H1 (cell line): ENCODE data around the gene ZNF302. TPM values are rescaled to one million over a fixed set of nuclear protein-coding genes. Genes with fewer than 3 reads are reported as not detected.

ENCODE experiments used
- CTCF ChIA-PET: fragments of 300-600 bp; sonication (Branson Sonifier 250); formaldehyde crosslinking; loops from one replicate; lab custom pipeline; 2021; ENCODE audit not compliant: partially characterized antibody; lab: Charles Lee
- POLR2A ChIA-PET: fragments of 300-600 bp; sonication (Branson Sonifier 250); formaldehyde crosslinking; loops from one replicate; lab custom pipeline; 2021; ENCODE audit warnings: inconsistent platforms; ENCODE audit not compliant: partially characterized antibody; lab: Charles Lee
- DNase-seq, 2 experiments: peaks; one replicate each; pipeline versions ENCODE4 v3.0.0 to v3.0.0-alpha.2; 2010 to 2022; ENCODE audit warnings: low spot score in 2 of 2, low read depth in 1 of 2, mixed read lengths in 1 of 2
- FAIRE-seq: peaks from 2 replicates; lab custom pipeline; 2011; peaks lifted over from hg19 to GRCh38; lab: Jason Lieb, UNC
- H2AFZ ChIP-seq: 2 replicates; pipeline ENCODE4 v1.8.1; 2012; ENCODE audit warnings: low read length, inconsistent platforms
- H2AK5ac ChIP-seq: 2 replicates; pipeline ENCODE4 v1.6.1; 2013; ENCODE audit warnings: low read depth, low read length
- H2BK120ac ChIP-seq: replicated peaks from 2 replicates; pipeline ENCODE3; 2013; ENCODE audit warnings: low read depth, low read length, inconsistent platforms
- H2BK12ac ChIP-seq: 2 replicates; pipeline ENCODE4 v1.6.1; 2013; ENCODE audit warnings: low read depth, low read length
- H2BK15ac ChIP-seq: 2 replicates; pipeline ENCODE4 v1.6.1; 2013; ENCODE audit warnings: low read length
- H2BK20ac ChIP-seq: 2 replicates; pipeline ENCODE4 v1.6.1; 2013; ENCODE audit warnings: low read length
- H2BK5ac ChIP-seq: 2 replicates; pipeline ENCODE4 v1.6.1; 2013; ENCODE audit warnings: low read depth, low read length
- H3K14ac ChIP-seq: 2 replicates; pipeline ENCODE4 v1.6.1; 2013; ENCODE audit warnings: inconsistent platforms; ENCODE audit not compliant: insufficient read length
- H3K18ac ChIP-seq: 2 replicates; pipeline ENCODE4 v1.6.1; 2013; ENCODE audit warnings: low read length; ENCODE audit errors: extremely low read depth
- H3K23ac ChIP-seq: 2 replicates; pipeline ENCODE4 v1.6.1; 2013; ENCODE audit warnings: inconsistent platforms; ENCODE audit not compliant: insufficient read length
- H3K23me2 ChIP-seq: 2 replicates; pipeline ENCODE4 v1.6.1; 2013; ENCODE audit warnings: low read depth, low read length
- H3K27ac ChIP-seq: 2 replicates; pipeline ENCODE4 v1.6.1; 2011; ENCODE audit warnings: low read depth, low read length, inconsistent platforms
- H3K27me3 ChIP-seq, 4 experiments: replicated peaks in 1 of 4; 1 replicate in 1 of 4; 2 replicates in 3 of 4; pipeline versions ENCODE4 v1.6.1 to v1.8.1; 2011 to 2013; ENCODE audit warnings: low read length in 3 of 4, mild to moderate bottlenecking in 3 of 4, inconsistent platforms in 2 of 4, mixed read lengths in 2 of 4, moderate library complexity in 1 of 4; ENCODE audit not compliant: control insufficient read depth in 3 of 4, insufficient read depth in 3 of 4; ENCODE audit errors: extremely low read depth in 1 of 4
- H3K36me3 ChIP-seq, 4 experiments: 2 replicates each; pipeline versions ENCODE4 v1.6.1 to v1.8.1; 2011 to 2013; ENCODE audit warnings: mild to moderate bottlenecking in 4 of 4, low read length in 3 of 4, moderate library complexity in 2 of 4, control low read depth in 1 of 4, inconsistent platforms in 1 of 4; ENCODE audit not compliant: insufficient read depth in 4 of 4, control insufficient read depth in 2 of 4
- H3K4ac ChIP-seq: replicated peaks from 2 replicates; pipeline ENCODE3; 2013; ENCODE audit warnings: low read length, low read depth, mixed read lengths, inconsistent platforms; ENCODE audit not compliant: insufficient read length
- H3K4me1 ChIP-seq, 4 experiments: replicated peaks in 1 of 4; 1 replicate in 1 of 4; 2 replicates in 3 of 4; pipeline versions ENCODE4 v1.6.1 to v1.8.1; 2011 to 2013; ENCODE audit warnings: low read length in 3 of 4, inconsistent platforms in 2 of 4, mixed read lengths in 1 of 4; ENCODE audit not compliant: insufficient read depth in 4 of 4, control insufficient read depth in 3 of 4
- H3K4me2 ChIP-seq, 2 experiments: 2 replicates each; pipeline versions ENCODE4 v1.6.1 to v1.8.1; 2011 to 2013; ENCODE audit warnings: low read depth in 2 of 2, low read length in 2 of 2, control low read depth in 1 of 2, inconsistent platforms in 1 of 2, mild to moderate bottlenecking in 1 of 2; ENCODE audit not compliant: insufficient read depth in 1 of 2
- H3K4me3 ChIP-seq, 4 experiments: fragments of 200-600, 300-600 bp in 1 of 4; sonication (generic), shearing (Covaris generic), sonication (Bioruptor Twin) in 1 of 4; 2 replicates each; pipeline versions ENCODE4 v1.5.1 to v1.8.1; 2011 to 2016; ENCODE audit warnings: low read length in 4 of 4, low read depth in 3 of 4, control low read depth in 2 of 4, inconsistent platforms in 2 of 4, mild to moderate bottlenecking in 2 of 4, mixed read lengths in 1 of 4, moderate library complexity in 1 of 4; ENCODE audit not compliant: insufficient read depth in 2 of 4; ENCODE audit errors: extremely low read depth in 1 of 4
- H3K56ac ChIP-seq: replicated peaks from 2 replicates; pipeline ENCODE3; 2013; ENCODE audit warnings: low read depth, mild to moderate bottlenecking, mixed read lengths, low read length, inconsistent platforms; ENCODE audit not compliant: insufficient read length
- H3K79me1 ChIP-seq: 2 replicates; pipeline ENCODE4 v1.6.1; 2013; ENCODE audit warnings: low read depth, low read length, control low read depth
- H3K79me2 ChIP-seq, 2 experiments: 2 replicates each; pipeline versions ENCODE4 v1.6.1 to v1.8.1; 2012 to 2013; ENCODE audit warnings: low read length in 2 of 2, mild to moderate bottlenecking in 2 of 2, inconsistent platforms in 1 of 2; ENCODE audit not compliant: insufficient read depth in 2 of 2, control insufficient read depth in 1 of 2
- H3K9ac ChIP-seq, 4 experiments: replicated peaks in 1 of 4; 1 replicate in 1 of 4; 2 replicates in 3 of 4; pipeline versions ENCODE4 v1.6.1 to v1.8.1; 2011 to 2013; ENCODE audit warnings: low read depth in 3 of 4, low read length in 3 of 4, control low read depth in 2 of 4, mild to moderate bottlenecking in 2 of 4, moderate library complexity in 2 of 4, inconsistent platforms in 1 of 4; ENCODE audit errors: extremely low read depth in 1 of 4
- H3K9me3 ChIP-seq, 2 experiments: 2 replicates each; pipeline versions ENCODE4 v1.6.1 to v1.8.1; 2012 to 2013; ENCODE audit warnings: mild to moderate bottlenecking in 2 of 2, moderate library complexity in 2 of 2, control low read depth in 1 of 2, inconsistent platforms in 1 of 2, low read depth in 1 of 2, low read length in 1 of 2, mixed read lengths in 1 of 2; ENCODE audit not compliant: insufficient read depth in 2 of 2
- H4K20me1 ChIP-seq, 2 experiments: replicated peaks in 1 of 2; 2 replicates each; pipeline versions ENCODE3 to v1.8.1; 2011 to 2013; ENCODE audit warnings: inconsistent platforms in 2 of 2, low read length in 2 of 2, mild to moderate bottlenecking in 1 of 2; ENCODE audit not compliant: insufficient read depth in 2 of 2, control insufficient read depth in 1 of 2
- H4K5ac ChIP-seq: 2 replicates; pipeline ENCODE4 v1.6.1; 2013; ENCODE audit warnings: low read length, low read depth, mixed read lengths, inconsistent platforms; ENCODE audit not compliant: insufficient read length
- H4K8ac ChIP-seq: 2 replicates; pipeline ENCODE4 v1.8.0; 2013; ENCODE audit warnings: mild to moderate bottlenecking, moderate library complexity, low read length, inconsistent platforms; ENCODE audit not compliant: insufficient read depth; ENCODE audit errors: extremely low read depth
- H4K91ac ChIP-seq: replicated peaks from 2 replicates; pipeline ENCODE3; 2013; ENCODE audit warnings: low read length, mixed read lengths, inconsistent platforms; ENCODE audit not compliant: insufficient read length
- CBX8 ChIP-seq: fragments of 300-800, 300-1000 bp; sonication (generic); IDR thresholded peaks from 2 replicates; pipeline ENCODE4 v1.7.1; 2016; ENCODE audit warnings: low read depth, low read length, borderline replicate concordance
- HDAC2 ChIP-seq, 2 experiments: fragments of 300-600 bp in 1 of 2; sonication (generic) in 1 of 2; IDR thresholded peaks; 2 replicates each; pipeline ENCODE4 v1.6.1; 2011 to 2012; ENCODE audit warnings: low read depth in 2 of 2, low read length in 2 of 2, mild to moderate bottlenecking in 2 of 2, moderate library complexity in 2 of 2, borderline replicate concordance in 1 of 2, inconsistent platforms in 1 of 2
- KDM1A ChIP-seq: fragments of 200-600, 300-600 bp; sonication (generic); IDR thresholded peaks from 2 replicates; pipeline ENCODE4 v1.7.1; 2016; ENCODE audit warnings: mild to moderate bottlenecking, low read length, borderline replicate concordance
- POLR2AphosphoS5 ChIP-seq: IDR thresholded peaks from 2 replicates; pipeline ENCODE4 v1.6.1; 2011; ENCODE audit warnings: low read depth, low read length
- WGBS, 2 experiments: shearing (Covaris generic) in 1 of 2; methylation state at CpG; one replicate each; pipeline versions ENCODE4 v1.1.6 to v1.1.7; 2013 to 2015; ENCODE audit warnings: low lambda C conversion rate in 2 of 2, mixed read lengths in 2 of 2, inconsistent platforms in 1 of 2, low coverage in 1 of 2, missing lambda C conversion rate in 1 of 2; ENCODE audit not compliant: insufficient replicate concordance in 2 of 2, insufficient coverage in 1 of 2, insufficient read length in 1 of 2; ENCODE audit errors: extremely low coverage in 1 of 2, missing lambda C conversion rate in 1 of 2; 5-methylcytosine and 5-hydroxymethylcytosine counted together
- polyA plus RNA-seq, 7 experiments: library from polyadenylated mRNA; depleted of rRNA in 3 of 7; stranded (reverse) in 5 of 7; unstranded in 2 of 7; fragments of >200 nt in 5 of 7; fragments of 200-250 nt in 2 of 7; gene quantifications; 1 replicate in 5 of 7; 2 replicates in 1 of 7; 4 replicates in 1 of 7; pipeline versions ENCODE4 v1.2.1 to v1.2.3, GENCODE V29; 2011 to 2013; ENCODE audit warnings: missing spikeins in 2 of 7, mixed read lengths in 2 of 7
- total RNA-seq: library from RNA; stranded (reverse); fragmentation: NEBNext Ultra II Directional; extraction: Animal tissue kit (Norgen Biotek cat#: 25700); gene quantifications from 2 replicates; pipeline ENCODE4 v1.2.1, GENCODE V29; 2021
- TF ChIP-seq, protein P1 (sequence below): IDR thresholded peaks from 2 replicates; pipeline ENCODE4 v1.6.1; 2012; ENCODE audit warnings: inconsistent platforms
- TF ChIP-seq, protein P2 (sequence below): IDR thresholded peaks from 2 replicates; pipeline ENCODE4 v1.6.1; 2012; ENCODE audit warnings: inconsistent platforms

ZNF302 gene
- total and polyA plus RNA-seq, 2 of the 8 experiments (the other 6 are each of a cell fraction or from before 2014, with no cell fraction given) = 9.1 to 20.4 TPM

DNA sequence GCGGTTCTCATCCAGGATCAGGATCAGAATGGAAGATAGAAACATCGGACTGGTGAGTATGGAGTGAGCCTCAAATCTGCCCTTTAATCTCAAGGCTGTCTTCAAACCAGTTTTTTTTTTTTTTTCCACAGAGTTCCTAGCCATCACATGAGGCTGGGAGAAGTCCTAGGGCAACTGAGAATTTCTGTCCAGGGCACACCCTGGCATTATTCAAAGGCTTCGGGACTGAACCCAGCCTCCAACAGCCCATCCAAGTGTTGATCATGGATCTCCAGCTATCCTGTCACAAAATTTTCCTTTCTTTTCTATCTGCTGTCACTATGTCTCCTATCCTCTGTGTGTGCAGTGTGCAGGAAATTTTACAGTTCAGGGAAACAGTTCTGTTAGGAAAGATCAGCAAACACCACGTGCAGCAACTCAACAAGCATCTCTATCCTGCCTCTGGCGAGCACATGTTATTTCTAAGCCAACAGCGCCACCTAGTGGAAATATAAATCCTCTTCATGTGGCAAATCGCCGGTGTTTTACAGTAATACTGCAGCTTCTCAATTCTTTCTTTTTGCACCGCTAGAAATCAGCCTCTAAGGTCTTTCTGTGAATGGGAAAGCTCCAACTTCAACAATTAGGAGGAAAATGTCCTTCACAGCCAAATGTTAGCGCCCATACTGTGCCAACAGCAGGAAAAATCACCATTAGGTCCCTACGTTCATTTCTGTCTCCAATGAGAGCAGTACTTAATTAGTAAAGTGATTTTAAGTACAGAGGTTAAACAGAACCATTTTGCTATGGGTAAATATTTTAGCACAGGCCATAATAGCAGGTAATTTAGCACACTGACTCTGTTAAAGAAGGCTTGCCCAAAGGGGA, 35.1 kb downstream of the ZNF302 start:
- POLR2A ChIA-PET = interaction anchor here (1.0 to 2.4 kb wide), 3 partner anchors 35 to 212 kb away, joined by 3 to 8 read pairs (median 4); partner anchors contain the start of genes SCGB2B2 and ZNF302
- Histone ChIP-seq H3K14ac (no peak overlapping the region), H2BK15ac (no peak overlapping the region), H2BK5ac (no peak overlapping the region), H3K23ac (no peak overlapping the region), H3K9ac (no peak overlapping the region), H2BK120ac (no peak overlapping the region), H3K56ac (no peak overlapping the region), H3K79me1 (no peaks in the 10 kb centered on the region), H3K36me3 (no peaks in the 10 kb centered on the region), H3K27ac (no peak overlapping the region), H3K4me2 (0 out of 4 replicates have a peak overlapping the region, but pooled peaks of 1 of the 2 experiments have one; percentile 1), H3K4ac (no peak overlapping the region), H2BK20ac (no peak overlapping the region), H4K8ac (no peak overlapping the region), H2AFZ (peak overlapping the region; percentile 67; the same call in 1 of the 2 replicates), H3K4me3 (no peak overlapping the region), H3K27me3 (no peaks in the 10 kb centered on the region), H3K4me1 (no peaks in the 10 kb centered on the region), H3K18ac (no peak overlapping the region), H2BK12ac (no peak overlapping the region), H3K9me3 (peaks cover 33 to 46% of the 10 kb centered on the region in 2 experiments), H4K5ac (no peak overlapping the region), H3K23me2 (no peaks in the 10 kb centered on the region; the same call in 1 of the 2 replicates), H2AK5ac (no peak overlapping the region), H4K91ac (no peak overlapping the region), H3K79me2 (no peaks in the 10 kb centered on the region), H4K20me1 (no peaks in the 10 kb centered on the region)
- 39% methylated on average over 10 of the region's 11 CpGs; no CpG with 5 or more reads in 1 of the 2 experiments for WGBS, 2 experiments
- DNase-seq = peak; percentile 23 to 51
- CTCF ChIA-PET = interaction anchor here (0.6 to 6.2 kb wide), 13 partner anchors 16 to 933 kb away, joined by 3 to 46 read pairs (median 4); no protein-coding TSS in a partner anchor
- FAIRE-seq = peak; percentile 94
- TF ChIP-seq HDAC2 (IDR thresholded peaks at IDR 0.05; ENCODE audit: borderline replicate concordance in 1 of 2, low read depth in 2 of 2, low read length in 2 of 2) (no peak), POLR2AphosphoS5 (no peak), CBX8 (no peak), KDM1A (no peak)
- TF ChIP-seq, protein P1, sequence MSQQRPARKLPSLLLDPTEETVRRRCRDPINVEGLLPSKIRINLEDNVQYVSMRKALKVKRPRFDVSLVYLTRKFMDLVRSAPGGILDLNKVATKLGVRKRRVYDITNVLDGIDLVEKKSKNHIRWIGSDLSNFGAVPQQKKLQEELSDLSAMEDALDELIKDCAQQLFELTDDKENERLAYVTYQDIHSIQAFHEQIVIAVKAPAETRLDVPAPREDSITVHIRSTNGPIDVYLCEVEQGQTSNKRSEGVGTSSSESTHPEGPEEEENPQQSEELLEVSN = peak; percentile 56; the same call in 1 of the 2 replicates
- TF ChIP-seq, protein P2, sequence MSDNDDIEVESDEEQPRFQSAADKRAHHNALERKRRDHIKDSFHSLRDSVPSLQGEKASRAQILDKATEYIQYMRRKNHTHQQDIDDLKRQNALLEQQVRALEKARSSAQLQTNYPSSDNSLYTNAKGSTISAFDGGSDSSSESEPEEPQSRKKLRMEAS = peak; percentile 78
